ENCODE measurements around the gene ST8SIA1.

DNA sequence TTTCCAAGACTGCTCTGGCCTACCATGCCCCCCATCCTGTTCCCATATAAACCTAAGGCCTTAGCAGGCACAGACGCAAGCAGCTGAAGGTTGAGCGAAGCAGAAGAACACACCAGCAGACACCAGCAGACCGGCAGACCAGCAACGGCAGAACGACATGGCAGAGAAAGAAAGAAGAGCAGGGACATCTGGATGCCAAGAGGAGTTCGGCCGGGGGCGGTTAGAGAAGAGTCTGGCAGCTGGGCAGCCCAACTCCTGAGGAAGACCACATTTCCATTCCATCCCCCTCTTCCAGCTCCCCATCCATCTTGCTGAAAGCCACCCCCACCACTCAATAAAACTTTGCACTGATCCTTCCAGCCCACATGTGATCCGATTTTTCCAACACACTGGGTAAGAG lies 5.2 kb upstream of the ST8SIA1 start:
- TF ChIP-seq YY1 (IDR thresholded peaks at IDR 0.05; ENCODE audit: insufficient read depth, insufficient read length) (no peak), ZNF274 (IDR thresholded peaks at IDR 0.05; ENCODE audit: low read depth, low read length) (no peak)
